IPS-NIHi7 (cell line): Measurements from ENCODE around the gene IPO11.
"Not testable (repeated sequence)": the region's sequence is repeated elsewhere in the genome, so short reads cannot be mapped to it uniquely, and the experiment has no call there.

Experiments used
- DNase-seq: peaks from one replicate; pipeline ENCODE4 v3.0.0; 2012; ENCODE audit warnings: mixed read lengths; ENCODE audit errors: extremely low spot score

Gene IPO11

GRCh38 chr5:62596691-62597090, 184.1 kb downstream of the IPO11 start:
- DNase-seq, result no peak

- no peak for DNase-seq
Measured at GRCh38 chr5:62597314-62597713, 184.8 kb downstream of the IPO11 start.

- no peak for DNase-seq
Measured at GRCh38 chr5:62600560-62601252, 188.1 kb downstream of the IPO11 start.

GRCh38 chr5:62603934-62604333, 191.4 kb downstream of the IPO11 start:
- no peak for DNase-seq

GRCh38 chr5:62605638-62606037, 193.1 kb downstream of the IPO11 start:
- no peak for DNase-seq

- DNase-seq, result no peak
Measured at GRCh38 chr5:62606878-62607277, 194.3 kb downstream of the IPO11 start.

- DNase-seq, result no peak
Measured at GRCh38 chr5:62607615-62608014, 195.1 kb downstream of the IPO11 start.

- no peak for DNase-seq
Measured at GRCh38 chr5:62608529-62609511, 196.3 kb downstream of the IPO11 start.

GRCh38 chr5:62614355-62614754, 201.8 kb downstream of the IPO11 start:
- DNase-seq, result no peak

- no peak for DNase-seq
Measured at GRCh38 chr5:62616615-62617277, 204.2 kb downstream of the IPO11 start.

GRCh38 chr5:62617943-62618342, 205.4 kb downstream of the IPO11 start:
- DNase-seq, result no peak

GRCh38 chr5:62620761-62621160, 208.2 kb downstream of the IPO11 start:
- DNase-seq, result no peak

- DNase-seq, result peak; percentile 78
Measured at GRCh38 chr5:62621280-62621679, 208.7 kb downstream of the IPO11 start.

GRCh38 chr5:62623271-62623670, 210.7 kb downstream of the IPO11 start:
- no peak for DNase-seq

- DNase-seq, result not testable (repeated sequence)
Measured at GRCh38 chr5:62624436-62624835, 211.9 kb downstream of the IPO11 start.

- DNase-seq, result no peak
Measured at GRCh38 chr5:62626534-62626933, 214.0 kb downstream of the IPO11 start.

- no peak for DNase-seq
Measured at GRCh38 chr5:62627121-62627520, 214.6 kb downstream of the IPO11 start.

GRCh38 chr5:62627901-62628300, 215.3 kb downstream of the IPO11 start:
- no peak for DNase-seq

GRCh38 chr5:62631909-62632580, 219.5 kb downstream of the IPO11 start:
- no peak for DNase-seq

- DNase-seq, result no peak
Measured at GRCh38 chr5:62633243-62633642, 220.7 kb downstream of the IPO11 start.

- DNase-seq, result no peak
Measured at GRCh38 chr5:62640446-62640845, 227.9 kb downstream of the IPO11 start.

- no peak for DNase-seq
Measured at GRCh38 chr5:62642468-62642867, 229.9 kb downstream of the IPO11 start.
